ENCODE measurements around the gene IVL. TPM values are rescaled to one million over a fixed set of nuclear protein-coding genes. Genes with fewer than 3 reads are reported as not detected.

IVL gene
- total RNA-seq, 1 experiment from 2014 or later, result not detected

DNA sequence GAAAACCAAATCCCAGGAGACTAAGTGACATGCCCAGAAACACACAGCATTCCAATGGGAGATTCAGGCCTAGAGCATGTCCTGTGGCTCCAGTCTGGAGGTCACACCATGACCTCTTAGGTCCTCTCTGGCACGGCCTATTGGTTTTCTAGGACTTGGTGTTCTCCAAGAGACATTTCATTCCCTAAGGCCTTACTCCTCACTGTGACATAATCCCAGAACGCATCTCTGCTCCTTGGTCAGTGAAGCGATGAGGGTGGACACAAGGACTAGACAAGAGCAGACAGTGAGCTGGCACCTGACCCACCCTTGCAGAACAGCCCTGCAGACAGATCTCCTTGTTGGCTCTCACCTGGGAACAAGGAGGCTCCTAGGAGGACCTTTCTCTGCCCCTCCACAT is 860 bp downstream of the IVL start:
- ATAC-seq (no peak), DNase-seq (ENCODE audit: low read depth, low spot score) (no peak)
- RAD21 ChIA-PET (ENCODE audit: low non-redundant PET in 1 of 2, low total read pairs in 2 of 2, uncharacterized antibody in 2 of 2, unreplicated experiment in 2 of 2), result no interaction called here
- Histone ChIP-seq H3K27ac (ENCODE audit: low read depth, low read length) (no peak overlapping the region), H3K4me1 (ENCODE audit: control insufficient read depth in 1 of 2, insufficient read depth in 2 of 2, low read length in 2 of 2) (peaks cover 0 to 25% of the 10 kb centered on the region in 2 experiments; a peak in 1 of 4 replicates), H3K9ac (ENCODE audit: low read length) (no peak overlapping the region), H3K9me3 (ENCODE audit: control insufficient read depth in 1 of 2, insufficient read depth in 1 of 2, low read depth in 1 of 2, low read length in 2 of 2) (no peaks in the 10 kb centered on the region), H3K9me2 (ENCODE audit: insufficient read depth) (no peaks in the 10 kb centered on the region), H3K79me2 (ENCODE audit: insufficient read depth, low read length) (no peaks in the 10 kb centered on the region), H3K27me3 (ENCODE audit: insufficient read depth, low read length) (peaks cover 46% of the 10 kb centered on the region), H2AFZ (ENCODE audit: low read depth, low read length, poor library complexity, severe bottlenecking) (no peak overlapping the region), H3K36me3 (ENCODE audit: control insufficient read depth in 1 of 2, insufficient read depth in 2 of 2, low read length in 2 of 2) (no peaks in the 10 kb centered on the region), H3K4me3 (replicated peaks in 1 of 2; ENCODE audit: low read depth in 1 of 2, low read length in 2 of 2) (no peak overlapping the region), H4K20me1 (ENCODE audit: insufficient read depth) (no peaks in the 10 kb centered on the region), H3K4me2 (ENCODE audit: low read length) (no peak overlapping the region)
- BruUV-seq (replicated peaks), result no TSS peak
- POLR2A ChIA-PET, result no interaction called here
- TF ChIP-seq EGR1 (IDR thresholded peaks at IDR 0.05; ENCODE audit: low read depth) (no peak), RAD21 (IDR thresholded peaks at IDR 0.05; ENCODE audit: low read depth) (no peak), TCF7L2 (IDR thresholded peaks at IDR 0.05; ENCODE audit: borderline replicate concordance, extremely low read depth, insufficient read depth, insufficient read length) (no peak), SP1 (IDR thresholded peaks at IDR 0.05; ENCODE audit: low read depth) (no peak), CEBPB (IDR thresholded peaks at IDR 0.05; ENCODE audit: low read depth) (no peak), SRF (IDR thresholded peaks at IDR 0.05; ENCODE audit: low read depth) (no peak), POLR2AphosphoS5 (IDR thresholded peaks at IDR 0.05; ENCODE audit: low read depth, low read length) (no peak), MAX (IDR thresholded peaks at IDR 0.05) (no peak), ATF3 (IDR thresholded peaks at IDR 0.05) (no peak), ZNF274 (IDR thresholded peaks at IDR 0.05; ENCODE audit: low read depth, low read length) (no peak)
- TF ChIP-seq, protein P1, sequence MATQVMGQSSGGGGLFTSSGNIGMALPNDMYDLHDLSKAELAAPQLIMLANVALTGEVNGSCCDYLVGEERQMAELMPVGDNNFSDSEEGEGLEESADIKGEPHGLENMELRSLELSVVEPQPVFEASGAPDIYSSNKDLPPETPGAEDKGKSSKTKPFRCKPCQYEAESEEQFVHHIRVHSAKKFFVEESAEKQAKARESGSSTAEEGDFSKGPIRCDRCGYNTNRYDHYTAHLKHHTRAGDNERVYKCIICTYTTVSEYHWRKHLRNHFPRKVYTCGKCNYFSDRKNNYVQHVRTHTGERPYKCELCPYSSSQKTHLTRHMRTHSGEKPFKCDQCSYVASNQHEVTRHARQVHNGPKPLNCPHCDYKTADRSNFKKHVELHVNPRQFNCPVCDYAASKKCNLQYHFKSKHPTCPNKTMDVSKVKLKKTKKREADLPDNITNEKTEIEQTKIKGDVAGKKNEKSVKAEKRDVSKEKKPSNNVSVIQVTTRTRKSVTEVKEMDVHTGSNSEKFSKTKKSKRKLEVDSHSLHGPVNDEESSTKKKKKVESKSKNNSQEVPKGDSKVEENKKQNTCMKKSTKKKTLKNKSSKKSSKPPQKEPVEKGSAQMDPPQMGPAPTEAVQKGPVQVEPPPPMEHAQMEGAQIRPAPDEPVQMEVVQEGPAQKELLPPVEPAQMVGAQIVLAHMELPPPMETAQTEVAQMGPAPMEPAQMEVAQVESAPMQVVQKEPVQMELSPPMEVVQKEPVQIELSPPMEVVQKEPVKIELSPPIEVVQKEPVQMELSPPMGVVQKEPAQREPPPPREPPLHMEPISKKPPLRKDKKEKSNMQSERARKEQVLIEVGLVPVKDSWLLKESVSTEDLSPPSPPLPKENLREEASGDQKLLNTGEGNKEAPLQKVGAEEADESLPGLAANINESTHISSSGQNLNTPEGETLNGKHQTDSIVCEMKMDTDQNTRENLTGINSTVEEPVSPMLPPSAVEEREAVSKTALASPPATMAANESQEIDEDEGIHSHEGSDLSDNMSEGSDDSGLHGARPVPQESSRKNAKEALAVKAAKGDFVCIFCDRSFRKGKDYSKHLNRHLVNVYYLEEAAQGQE (IDR thresholded peaks at IDR 0.05; ENCODE audit: low read depth), result no peak
- intact Hi-C loops (cut with micrococcal nuclease), result no loop called here
- CTCF ChIA-PET, result no interaction called here

All from HCT116 (cell line).